Hematopoietic multipotent progenitor cell treated with erythropoietin and hydrocortisone succinate and interleukin-3 and kit ligand, for 15 days (in vitro differentiated cells): ENCODE measurements around the gene KLHL3.

Source experiments
- DNase-seq: peaks from one replicate; pipeline ENCODE4 v3.0.0-alpha.2; 2015; ENCODE audit warnings: low spot score

KLHL3 gene

GRCh38 chr5:137747848-137748247 lies 12.0 kb upstream of the KLHL3 start:
- DNase-seq, result no peak

- DNase-seq, result peak; percentile 65
These were observed 7.2 kb upstream of the KLHL3 start for GRCh38 chr5:137743031-137743640.

- no peak for DNase-seq
These were observed 5.8 kb upstream of the KLHL3 start for GRCh38 chr5:137741718-137742117.

- DNase-seq, result no peak
These were observed 3.8 kb upstream of the KLHL3 start for GRCh38 chr5:137739737-137740136.

- DNase-seq, result no peak
These were observed 3.1 kb upstream of the KLHL3 start for GRCh38 chr5:137738947-137739346.

- DNase-seq, result no peak
These were observed 1.7 kb upstream of the KLHL3 start for GRCh38 chr5:137737349-137738131.

GRCh38 chr5:137736496-137736895 lies 607 bp upstream of the KLHL3 start:
- no peak for DNase-seq

GRCh38 chr5:137734962-137735554 lies 831 bp downstream of the KLHL3 start:
- DNase-seq, result no peak

GRCh38 chr5:137734331-137734730 lies 1.6 kb downstream of the KLHL3 start:
- no peak for DNase-seq

GRCh38 chr5:137733922-137734321 lies 2.0 kb downstream of the KLHL3 start:
- no peak for DNase-seq

GRCh38 chr5:137733006-137733405 lies 2.9 kb downstream of the KLHL3 start:
- no peak for DNase-seq

GRCh38 chr5:137731176-137731575 lies 4.7 kb downstream of the KLHL3 start:
- DNase-seq, result no peak

GRCh38 chr5:137730336-137730735 lies 5.6 kb downstream of the KLHL3 start:
- DNase-seq, result no peak

- no peak for DNase-seq
These were observed 7.8 kb downstream of the KLHL3 start for GRCh38 chr5:137728048-137728447.

- no peak for DNase-seq
These were observed 8.3 kb downstream of the KLHL3 start for GRCh38 chr5:137727623-137728022.

- DNase-seq, result no peak
These were observed 11.6 kb downstream of the KLHL3 start for GRCh38 chr5:137724251-137724650.

GRCh38 chr5:137718611-137719010 lies 17.3 kb downstream of the KLHL3 start:
- no peak for DNase-seq

- DNase-seq, result no peak
These were observed 19.6 kb downstream of the KLHL3 start for GRCh38 chr5:137716337-137716736.

- no peak for DNase-seq
These were observed 20.4 kb downstream of the KLHL3 start for GRCh38 chr5:137715456-137715855.

GRCh38 chr5:137714946-137715345 lies 20.9 kb downstream of the KLHL3 start:
- DNase-seq, result no peak

- DNase-seq, result no peak
These were observed 21.4 kb downstream of the KLHL3 start for GRCh38 chr5:137714494-137714893.

- no peak for DNase-seq
These were observed 23.7 kb downstream of the KLHL3 start for GRCh38 chr5:137712139-137712667.

GRCh38 chr5:137710086-137710485 lies 25.8 kb downstream of the KLHL3 start:
- DNase-seq, result no peak
